Panc1 (cell line): Measurements from ENCODE around the gene LYPD6B.

Experiments used
- TCF7L2 ChIP-seq: IDR thresholded peaks from 2 replicates; pipeline ENCODE4 v1.6.1; 2011; ENCODE audit warnings: mild to moderate bottlenecking, low read depth, low read length, inconsistent platforms
- TF ChIP-seq, protein P1 (sequence below): fragments of 450-650 bp; IDR thresholded peaks from 2 replicates; pipeline ENCODE4 v1.5.1; 2017; ENCODE audit warnings: mild to moderate bottlenecking
- TF ChIP-seq, protein P2 (sequence below), 2 experiments: IDR thresholded peaks; 2 replicates each; pipeline ENCODE4 v1.6.1; 2011 to 2012; ENCODE audit warnings: low read depth in 2 of 2, control low read depth in 1 of 2, low read length in 1 of 2, mild to moderate bottlenecking in 1 of 2, moderate library complexity in 1 of 2; ENCODE audit not compliant: insufficient read depth in 1 of 2

DNA sequence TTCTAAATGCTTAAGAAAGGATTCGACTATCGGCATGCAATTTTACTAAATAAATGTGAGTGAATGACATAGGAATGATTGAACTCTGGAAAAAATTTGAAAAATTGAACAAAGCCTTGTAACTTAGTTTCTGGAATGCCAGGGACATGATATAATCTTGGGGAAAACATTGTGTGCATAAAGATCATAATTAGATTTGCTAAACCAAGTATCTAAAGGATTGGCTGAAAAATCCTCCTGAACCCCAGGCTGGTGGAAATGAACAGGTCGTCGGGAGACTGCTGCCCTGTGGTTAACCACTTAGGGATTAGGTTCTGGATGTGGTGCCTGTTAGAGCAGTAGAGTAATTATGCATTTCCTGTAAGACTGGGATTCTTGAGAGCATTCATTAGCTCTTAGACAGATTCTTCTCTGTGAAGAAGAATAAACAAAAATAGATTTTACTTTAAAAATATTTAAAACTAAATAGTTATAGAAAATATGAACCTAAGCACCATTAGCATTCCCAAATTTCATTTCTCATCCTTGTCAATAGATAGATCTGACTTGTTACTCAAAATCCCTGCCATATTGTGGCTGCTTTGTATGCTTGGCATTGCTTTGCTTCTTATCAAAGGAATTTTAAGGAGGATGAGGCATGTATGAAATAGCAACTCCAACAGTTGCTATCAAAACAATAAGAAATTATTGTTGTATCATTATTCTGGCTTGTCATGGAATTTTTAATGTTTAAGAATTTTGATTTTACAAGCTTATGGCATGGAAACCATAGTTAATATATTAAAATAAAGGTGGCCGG, 55.9 kb downstream of the LYPD6B start:
- TF ChIP-seq, protein P1, sequence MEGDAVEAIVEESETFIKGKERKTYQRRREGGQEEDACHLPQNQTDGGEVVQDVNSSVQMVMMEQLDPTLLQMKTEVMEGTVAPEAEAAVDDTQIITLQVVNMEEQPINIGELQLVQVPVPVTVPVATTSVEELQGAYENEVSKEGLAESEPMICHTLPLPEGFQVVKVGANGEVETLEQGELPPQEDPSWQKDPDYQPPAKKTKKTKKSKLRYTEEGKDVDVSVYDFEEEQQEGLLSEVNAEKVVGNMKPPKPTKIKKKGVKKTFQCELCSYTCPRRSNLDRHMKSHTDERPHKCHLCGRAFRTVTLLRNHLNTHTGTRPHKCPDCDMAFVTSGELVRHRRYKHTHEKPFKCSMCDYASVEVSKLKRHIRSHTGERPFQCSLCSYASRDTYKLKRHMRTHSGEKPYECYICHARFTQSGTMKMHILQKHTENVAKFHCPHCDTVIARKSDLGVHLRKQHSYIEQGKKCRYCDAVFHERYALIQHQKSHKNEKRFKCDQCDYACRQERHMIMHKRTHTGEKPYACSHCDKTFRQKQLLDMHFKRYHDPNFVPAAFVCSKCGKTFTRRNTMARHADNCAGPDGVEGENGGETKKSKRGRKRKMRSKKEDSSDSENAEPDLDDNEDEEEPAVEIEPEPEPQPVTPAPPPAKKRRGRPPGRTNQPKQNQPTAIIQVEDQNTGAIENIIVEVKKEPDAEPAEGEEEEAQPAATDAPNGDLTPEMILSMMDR, result no peak
- TF ChIP-seq TCF7L2, result no peak
- TF ChIP-seq, protein P2, sequence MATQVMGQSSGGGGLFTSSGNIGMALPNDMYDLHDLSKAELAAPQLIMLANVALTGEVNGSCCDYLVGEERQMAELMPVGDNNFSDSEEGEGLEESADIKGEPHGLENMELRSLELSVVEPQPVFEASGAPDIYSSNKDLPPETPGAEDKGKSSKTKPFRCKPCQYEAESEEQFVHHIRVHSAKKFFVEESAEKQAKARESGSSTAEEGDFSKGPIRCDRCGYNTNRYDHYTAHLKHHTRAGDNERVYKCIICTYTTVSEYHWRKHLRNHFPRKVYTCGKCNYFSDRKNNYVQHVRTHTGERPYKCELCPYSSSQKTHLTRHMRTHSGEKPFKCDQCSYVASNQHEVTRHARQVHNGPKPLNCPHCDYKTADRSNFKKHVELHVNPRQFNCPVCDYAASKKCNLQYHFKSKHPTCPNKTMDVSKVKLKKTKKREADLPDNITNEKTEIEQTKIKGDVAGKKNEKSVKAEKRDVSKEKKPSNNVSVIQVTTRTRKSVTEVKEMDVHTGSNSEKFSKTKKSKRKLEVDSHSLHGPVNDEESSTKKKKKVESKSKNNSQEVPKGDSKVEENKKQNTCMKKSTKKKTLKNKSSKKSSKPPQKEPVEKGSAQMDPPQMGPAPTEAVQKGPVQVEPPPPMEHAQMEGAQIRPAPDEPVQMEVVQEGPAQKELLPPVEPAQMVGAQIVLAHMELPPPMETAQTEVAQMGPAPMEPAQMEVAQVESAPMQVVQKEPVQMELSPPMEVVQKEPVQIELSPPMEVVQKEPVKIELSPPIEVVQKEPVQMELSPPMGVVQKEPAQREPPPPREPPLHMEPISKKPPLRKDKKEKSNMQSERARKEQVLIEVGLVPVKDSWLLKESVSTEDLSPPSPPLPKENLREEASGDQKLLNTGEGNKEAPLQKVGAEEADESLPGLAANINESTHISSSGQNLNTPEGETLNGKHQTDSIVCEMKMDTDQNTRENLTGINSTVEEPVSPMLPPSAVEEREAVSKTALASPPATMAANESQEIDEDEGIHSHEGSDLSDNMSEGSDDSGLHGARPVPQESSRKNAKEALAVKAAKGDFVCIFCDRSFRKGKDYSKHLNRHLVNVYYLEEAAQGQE (IDR thresholded peaks at IDR 0.05; ENCODE audit: insufficient read depth in 1 of 2, low read depth in 2 of 2, low read length in 1 of 2), result no peak
